Stromal cell of bone marrow (primary cell): Measurements from ENCODE around the gene DACT1.

Source experiments
- DNase-seq: peaks from one replicate; pipeline ENCODE4 v3.0.0-alpha.2; 2012; ENCODE audit warnings: low read depth

The DACT1 gene

GRCh38 chr14:58666737-58667136 lies 29.0 kb downstream of the DACT1 start:
- DNase-seq: no peak

DNA sequence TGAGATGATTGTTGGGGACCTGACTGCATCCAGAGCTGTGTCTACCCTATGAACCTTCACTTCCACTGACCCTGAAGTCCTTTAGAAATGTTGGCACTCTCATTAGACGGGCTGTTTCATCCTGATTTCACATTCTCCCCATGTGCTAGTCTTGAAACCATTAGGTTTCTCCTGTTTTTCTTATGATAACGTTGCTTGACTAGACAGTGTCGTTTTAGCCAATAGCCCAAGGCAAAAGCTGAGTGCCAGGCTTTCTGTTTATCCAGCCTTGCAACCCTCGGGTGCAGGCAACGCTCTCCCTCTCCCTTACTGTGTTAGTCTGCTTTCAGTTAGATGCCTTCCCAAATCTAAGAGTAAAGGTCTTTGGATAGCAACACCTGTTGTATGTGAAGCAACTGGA lies 30.1 kb downstream of the DACT1 start:
- no peak for DNase-seq

GRCh38 chr14:58668848-58669480 lies 31.2 kb downstream of the DACT1 start:
- DNase-seq: no peak

GRCh38 chr14:58669556-58670200 lies 31.9 kb downstream of the DACT1 start:
- DNase-seq: no peak

DNA sequence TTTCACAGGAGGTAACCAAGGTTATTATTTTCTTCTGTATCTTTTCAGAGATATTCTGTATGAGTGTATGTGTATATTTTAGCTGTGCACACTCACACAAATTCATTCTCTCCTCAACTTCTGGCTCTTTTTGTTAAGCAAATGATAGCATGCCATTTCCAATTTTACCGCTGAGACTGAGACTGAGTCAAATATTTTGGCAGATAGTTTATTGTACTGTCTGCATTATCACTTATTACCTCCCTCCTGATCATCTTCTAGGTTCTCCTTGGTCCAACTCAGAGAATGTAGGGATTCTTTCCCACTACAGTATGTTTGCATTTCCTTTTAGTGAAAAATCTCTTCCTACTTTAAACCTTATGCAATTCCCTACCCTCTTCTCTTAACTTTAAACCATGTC lies 33.3 kb downstream of the DACT1 start:
- no peak for DNase-seq

DNA sequence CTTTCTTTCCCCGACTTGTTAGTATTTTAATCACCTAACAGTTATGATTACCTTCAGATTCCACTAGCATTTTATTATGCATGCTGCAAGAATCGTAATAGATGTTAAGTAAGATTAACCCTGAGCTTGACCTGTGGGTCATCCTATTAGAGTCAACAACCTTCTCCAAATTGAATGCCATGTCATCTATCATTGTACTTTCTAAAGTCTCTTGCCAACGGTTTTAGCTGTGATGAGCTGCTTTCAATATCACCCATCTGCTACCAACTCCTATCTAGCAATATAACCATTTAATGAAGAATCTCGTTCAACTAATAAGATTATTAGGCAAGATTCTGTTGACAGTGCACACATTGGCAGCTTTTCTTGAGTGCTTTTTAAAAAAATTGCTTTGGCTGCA lies 33.7 kb downstream of the DACT1 start:
- no peak for DNase-seq

DNA sequence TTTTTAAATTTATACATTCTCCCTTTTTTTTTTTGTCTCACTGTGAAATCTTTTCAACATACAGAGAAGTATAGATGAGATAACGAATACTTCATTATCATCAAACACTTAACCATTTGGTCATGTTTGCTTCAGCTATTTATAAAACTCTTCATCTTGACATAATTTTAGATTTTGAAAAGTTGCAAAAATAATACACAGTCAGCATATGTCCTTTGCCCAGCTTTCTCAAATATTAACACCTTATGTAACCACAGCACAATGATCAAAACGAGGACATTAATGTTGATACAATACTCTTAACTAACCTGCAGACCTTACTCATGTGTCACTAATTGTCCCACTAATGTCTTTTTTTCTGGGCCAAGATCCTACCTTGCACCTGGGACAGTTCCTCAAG lies 36.0 kb downstream of the DACT1 start:
- no peak for DNase-seq

DNA sequence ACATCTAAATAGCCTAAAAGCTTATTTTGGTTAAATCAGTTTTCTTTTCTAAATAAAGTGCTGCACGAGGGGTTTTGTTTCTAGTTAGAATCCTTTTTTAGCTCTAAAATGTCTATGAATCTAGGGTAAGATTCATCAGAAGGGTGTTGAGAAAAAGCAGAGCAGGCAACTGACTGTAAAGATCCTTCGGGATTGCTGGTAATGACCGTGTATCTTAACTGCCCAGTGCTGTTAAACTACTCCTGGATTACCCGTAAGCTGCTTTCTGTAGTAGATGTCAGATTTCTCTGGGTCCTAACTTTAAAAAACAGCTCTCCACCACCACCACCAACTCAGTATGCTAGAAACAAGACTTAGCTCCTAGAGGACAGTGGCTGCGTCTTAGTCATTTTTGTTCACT lies 39.2 kb downstream of the DACT1 start:
- no peak for DNase-seq

DNA sequence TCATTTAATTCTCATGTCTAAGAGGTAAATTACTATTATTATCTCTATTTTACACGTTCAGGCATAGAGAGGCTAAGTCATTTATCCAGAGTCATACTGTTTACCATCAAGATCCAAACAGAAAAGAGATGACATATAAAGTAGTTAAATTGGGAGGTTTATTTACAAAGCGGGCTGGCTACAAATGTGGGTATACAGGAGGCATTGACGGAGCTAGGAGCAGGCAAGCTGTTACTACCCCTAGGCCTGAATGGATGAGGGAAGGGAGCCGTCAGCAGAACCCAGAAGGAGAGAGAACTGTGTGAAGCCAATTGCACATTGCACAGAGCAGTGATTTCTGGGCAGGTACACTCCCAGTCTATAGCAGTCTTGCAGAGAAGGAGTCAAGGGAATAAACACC lies 39.8 kb downstream of the DACT1 start:
- no peak for DNase-seq

DNA sequence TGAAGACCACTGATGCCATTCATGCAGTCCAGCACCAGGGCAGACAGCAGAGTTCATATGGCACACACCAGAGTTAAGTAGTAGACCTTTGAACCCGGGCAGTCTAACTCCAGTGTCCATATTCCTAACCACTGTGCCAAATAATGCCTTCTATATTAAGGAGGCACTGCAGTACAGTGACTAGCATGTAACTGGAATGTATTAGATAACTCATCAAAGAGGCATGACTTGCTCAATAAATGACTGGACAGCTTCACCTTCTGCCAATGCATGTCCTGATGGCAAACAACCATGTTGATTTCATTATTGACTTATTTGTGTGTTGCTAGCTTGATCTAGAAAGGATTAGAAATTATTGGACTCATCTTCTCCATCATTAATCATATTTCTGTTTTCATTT lies 40.2 kb downstream of the DACT1 start:
- no peak for DNase-seq

GRCh38 chr14:58680698-58681097 lies 42.9 kb downstream of the DACT1 start:
- DNase-seq: no peak

DNA sequence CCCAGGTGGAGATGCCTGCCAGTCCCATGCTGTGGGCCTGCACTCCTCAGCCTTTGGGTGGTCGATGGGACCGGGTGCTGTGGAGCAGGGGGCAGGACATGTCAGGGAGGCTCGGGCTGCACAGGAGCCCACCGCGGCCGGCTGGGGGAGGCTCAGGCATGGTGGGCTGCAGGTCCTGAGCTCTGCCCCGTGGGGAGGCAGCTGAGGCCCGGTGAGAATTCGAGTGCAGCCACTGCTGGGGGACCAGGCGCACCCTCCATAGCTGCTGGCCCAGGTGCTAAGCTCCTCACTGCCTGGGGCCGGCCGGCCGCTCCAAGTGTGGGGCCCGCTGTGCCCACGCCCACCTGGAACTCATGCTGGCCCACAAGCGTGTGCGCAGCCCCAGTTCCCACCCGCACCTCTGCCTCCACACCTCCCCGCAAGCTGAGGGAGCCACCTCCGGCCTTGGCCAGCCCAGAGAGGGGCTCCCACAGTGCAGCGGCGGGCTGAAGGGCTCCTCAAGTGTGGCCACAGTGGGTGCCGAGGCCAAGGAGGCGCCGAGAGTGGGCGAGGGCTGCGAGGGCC lies 49.6 kb downstream of the DACT1 start:
- no peak for DNase-seq

GRCh38 chr14:58690801-58691516 lies 53.2 kb downstream of the DACT1 start:
- no peak for DNase-seq

GRCh38 chr14:58693048-58693447 lies 55.3 kb downstream of the DACT1 start:
- DNase-seq: no peak

DNA sequence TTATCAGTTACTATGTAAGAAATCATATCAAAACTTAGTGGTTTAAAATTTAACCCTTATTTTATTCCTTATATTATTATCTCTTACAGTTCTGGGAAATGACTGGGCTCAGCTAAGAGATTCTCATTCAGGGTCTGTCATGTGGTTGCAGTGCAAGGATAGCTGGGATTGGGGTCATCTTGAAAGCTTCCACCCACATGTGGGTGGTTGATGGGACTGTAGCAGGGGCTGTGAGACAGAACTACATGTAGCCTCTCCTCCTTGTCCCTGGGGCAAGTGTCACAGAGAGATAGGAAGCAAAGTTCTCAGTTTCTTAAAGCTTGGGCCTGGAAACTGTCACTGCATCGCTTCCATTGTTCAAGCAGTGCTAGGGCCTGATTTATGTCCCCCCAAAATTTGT lies 57.8 kb downstream of the DACT1 start:
- no peak for DNase-seq

- no peak for DNase-seq
These were observed 59.6 kb downstream of the DACT1 start for GRCh38 chr14:58697266-58697929.
